C4-2B (cell line): ENCODE measurements around the gene IL1R2.

Experiments used
- CTCF ChIP-seq: fragments of 450-650 bp; conservative IDR thresholded peaks from 2 replicates; pipeline ENCODE4 v1.5.1; 2017; ENCODE audit warnings: mild to moderate bottlenecking
- ZFX ChIP-seq: fragments of 450-650 bp; IDR thresholded peaks from 2 replicates; pipeline ENCODE4 v1.6.1; 2017

GRCh38 chr2:101998556-101998895, 6.8 kb downstream of the IL1R2 start:
- TF ChIP-seq CTCF = no peak
- no peak for TF ChIP-seq ZFX
